Thyroid gland (tissue), 4 donors: ENCODE measurements around the gene LRFN2. TPM values are rescaled to one million over a fixed set of nuclear protein-coding genes. Genes with fewer than 3 reads are reported as not detected.
A peak's percentile ranks its signal among the peaks of the same experiment; 100 is the strongest.

Source experiments
- DNase-seq, 2 donors: peaks; one replicate each; pipeline ENCODE4 v3.0.0-alpha.2; 2019
- H3K27ac ChIP-seq, 3 donors: fragments of 200-600 bp; sonication (generic); 1 replicate in 2 of 3; 2 replicates in 1 of 3; pipeline ENCODE4 v1.5.1; 2016 to 2019; ENCODE audit warnings: mild to moderate bottlenecking in 1 of 3, moderate library complexity in 1 of 3
- H3K27me3 ChIP-seq: fragments of 200-600 bp; sonication (generic); one replicate; pipeline ENCODE4 v1.5.1; 2019
- H3K36me3 ChIP-seq, 2 donors: fragments of 200-600 bp; sonication (generic); one replicate each; pipeline ENCODE4 v1.5.1; 2016 to 2019
- H3K4me1 ChIP-seq, 2 donors: fragments of 200-600 bp; sonication (generic); one replicate each; pipeline ENCODE4 v1.5.1; 2017 to 2019
- H3K4me3 ChIP-seq, 3 donors: fragments of 200-600 bp; sonication (generic); replicated peaks in 1 of 3; 1 replicate in 2 of 3; 2 replicates in 1 of 3; pipeline ENCODE4 v1.5.1; 2016; ENCODE audit warnings: mild to moderate bottlenecking in 1 of 3
- H3K9me3 ChIP-seq: fragments of 200-600 bp; sonication (generic); one replicate; pipeline ENCODE4 v1.5.1; 2017
- POLR2A ChIP-seq, 2 donors: fragments of 450-650 bp; IDR thresholded peaks; one replicate each; pipeline ENCODE4 v1.6.1; 2017; ENCODE audit warnings: antibody characterized with exemption in 2 of 2, mild to moderate bottlenecking in 2 of 2, moderate library complexity in 1 of 2
- WGBS, 2 donors: methylation state at CpG; one replicate each; pipeline ENCODE4 v1.1.5; 2017; 5-methylcytosine and 5-hydroxymethylcytosine counted together
- intact Hi-C: fragments of 100-400 bp; cut with DNase I; formaldehyde crosslinking; loops from one replicate; pipeline ENCODE4 v1.15.1; 2023
- total RNA-seq, 4 donors: library from RNA; depleted of rRNA; stranded (reverse); fragments of >200 nt; gene quantifications; one replicate each; pipeline ENCODE4 v1.2.3, GENCODE V29; 2016
- TF ChIP-seq, protein P1 (sequence below), 6 experiments: fragments of 200-600 bp in 3 of 6; fragments of 450-650 bp in 3 of 6; sonication (generic) in 3 of 6; IDR thresholded peaks; one replicate each; pipeline ENCODE4 v1.5.1; 2016 to 2019; ENCODE audit warnings: antibody characterized with exemption in 6 of 6, mild to moderate bottlenecking in 2 of 6, inconsistent platforms in 1 of 6, moderate library complexity in 1 of 6

LRFN2 gene
- total RNA-seq, 4 donors from 2014 or later, result 0.13 TPM; not detected in 3

- H3K27me3 ChIP-seq, result no peaks in the 10 kb centered on the region
- TF ChIP-seq, protein P1, sequence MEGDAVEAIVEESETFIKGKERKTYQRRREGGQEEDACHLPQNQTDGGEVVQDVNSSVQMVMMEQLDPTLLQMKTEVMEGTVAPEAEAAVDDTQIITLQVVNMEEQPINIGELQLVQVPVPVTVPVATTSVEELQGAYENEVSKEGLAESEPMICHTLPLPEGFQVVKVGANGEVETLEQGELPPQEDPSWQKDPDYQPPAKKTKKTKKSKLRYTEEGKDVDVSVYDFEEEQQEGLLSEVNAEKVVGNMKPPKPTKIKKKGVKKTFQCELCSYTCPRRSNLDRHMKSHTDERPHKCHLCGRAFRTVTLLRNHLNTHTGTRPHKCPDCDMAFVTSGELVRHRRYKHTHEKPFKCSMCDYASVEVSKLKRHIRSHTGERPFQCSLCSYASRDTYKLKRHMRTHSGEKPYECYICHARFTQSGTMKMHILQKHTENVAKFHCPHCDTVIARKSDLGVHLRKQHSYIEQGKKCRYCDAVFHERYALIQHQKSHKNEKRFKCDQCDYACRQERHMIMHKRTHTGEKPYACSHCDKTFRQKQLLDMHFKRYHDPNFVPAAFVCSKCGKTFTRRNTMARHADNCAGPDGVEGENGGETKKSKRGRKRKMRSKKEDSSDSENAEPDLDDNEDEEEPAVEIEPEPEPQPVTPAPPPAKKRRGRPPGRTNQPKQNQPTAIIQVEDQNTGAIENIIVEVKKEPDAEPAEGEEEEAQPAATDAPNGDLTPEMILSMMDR (IDR thresholded peaks at IDR 0.05), result no peak
- TF ChIP-seq POLR2A (IDR thresholded peaks at IDR 0.05), result no peak
- H3K4me3 ChIP-seq, result no peak overlapping the region
- H3K4me1 ChIP-seq, result peaks cover 19 to 27% of the 10 kb centered on the region in 2 donors
- peak overlapping the region in 1 of 3 donors; percentile 49 for H3K27ac ChIP-seq
- H3K36me3 ChIP-seq, result no peaks in the 10 kb centered on the region
- 66 to 77% methylated on average over 6 of the region's 6 CpGs for WGBS, 2 donors
- intact Hi-C loops, result no loop called here
- peak; percentile 27 to 35 for DNase-seq
- H3K9me3 ChIP-seq, result no peaks in the 10 kb centered on the region
Measured at GRCh38 chr6:40398810-40399477, 188.2 kb downstream of the LRFN2 start.

GRCh38 chr6:40398034-40398691, 189.0 kb downstream of the LRFN2 start:
- Histone ChIP-seq H3K27ac (peak overlapping the region in 2 of 3 donors; percentile 35 to 49), H3K36me3 (no peaks in the 10 kb centered on the region), H3K4me3 (no peak overlapping the region), H3K9me3 (no peaks in the 10 kb centered on the region), H3K27me3 (no peaks in the 10 kb centered on the region), H3K4me1 (peaks cover 19 to 27% of the 10 kb centered on the region in 2 donors)
- DNase-seq, result peak; percentile 57 to 74
- WGBS, 2 donors, result 68 to 78% methylated on average over 11 of the region's 11 CpGs
- intact Hi-C loops, result no loop called here
- TF ChIP-seq POLR2A (IDR thresholded peaks at IDR 0.05), result no peak
- TF ChIP-seq, protein P1 (IDR thresholded peaks at IDR 0.05), result no peak

DNA sequence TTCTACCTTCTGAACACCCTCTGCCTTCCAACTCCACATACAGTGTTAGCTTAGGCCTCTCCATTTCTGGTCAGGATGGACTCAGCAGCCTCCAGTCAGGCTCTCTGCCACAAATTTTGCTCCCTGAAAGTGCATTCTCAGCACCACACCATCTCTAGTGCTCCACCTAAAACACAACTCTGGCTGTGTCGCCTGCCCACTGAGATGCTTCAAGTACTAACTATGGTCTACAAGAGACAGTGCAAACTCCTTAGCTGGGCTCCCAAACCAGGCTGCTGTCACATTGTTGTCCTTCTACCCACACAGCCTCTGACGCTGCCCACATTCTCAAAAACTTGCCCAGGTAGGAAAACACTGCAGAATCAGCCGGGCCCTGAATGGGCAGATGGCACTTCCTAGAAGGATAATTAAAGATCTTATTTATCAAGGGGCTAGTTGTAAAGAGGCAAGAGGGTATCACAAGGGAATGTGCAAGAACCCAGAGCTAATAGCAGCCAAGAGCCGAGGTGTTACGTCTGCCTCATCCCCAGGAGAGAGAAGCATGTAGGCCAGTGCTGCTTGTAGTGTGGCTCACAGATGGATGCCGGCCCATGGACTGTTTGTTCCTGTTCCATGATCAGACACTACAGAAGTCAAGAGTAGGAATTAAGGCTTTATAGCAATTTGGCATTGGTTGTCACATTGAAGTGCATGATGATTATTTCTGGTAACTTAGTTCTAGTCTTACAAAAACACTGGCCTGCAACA, 189.7 kb downstream of the LRFN2 start:
- intact Hi-C loops, result no loop called here
- H3K4me1 ChIP-seq, result peaks cover 19 to 27% of the 10 kb centered on the region in 2 donors
- TF ChIP-seq, protein P1 (IDR thresholded peaks at IDR 0.05), result no peak
- no peak for TF ChIP-seq POLR2A (IDR thresholded peaks at IDR 0.05)
- no peak overlapping the region for H3K4me3 ChIP-seq
- no peaks in the 10 kb centered on the region for H3K36me3 ChIP-seq
- H3K27me3 ChIP-seq, result no peaks in the 10 kb centered on the region
- DNase-seq, result peak; percentile 78 to 83
- H3K9me3 ChIP-seq, result no peaks in the 10 kb centered on the region
- H3K27ac ChIP-seq, result peak overlapping the region in 1 of 3 donors; percentile 49
- 53 to 69% methylated on average over 6 of the region's 6 CpGs for WGBS, 2 donors

- H3K4me3 ChIP-seq, result no peak overlapping the region
- H3K4me1 ChIP-seq, result peaks cover 19 to 27% of the 10 kb centered on the region in 2 donors
Measured at GRCh38 chr6:40395698-40396076, 191.5 kb downstream of the LRFN2 start.

More at GRCh38 chr6:40395698-40396076, 191.5 kb downstream of the LRFN2 start:
- TF ChIP-seq POLR2A (IDR thresholded peaks at IDR 0.05), result no peak
- TF ChIP-seq, protein P1 (IDR thresholded peaks at IDR 0.05), result no peak
- intact Hi-C loops, result no loop called here
- no peaks in the 10 kb centered on the region for H3K27me3 ChIP-seq
- no peaks in the 10 kb centered on the region for H3K9me3 ChIP-seq
- no peaks in the 10 kb centered on the region for H3K36me3 ChIP-seq
- DNase-seq, result no peak
- no peak overlapping the region for H3K27ac ChIP-seq
- WGBS, 2 donors, result 75 to 97% methylated on average over 4 of the region's 4 CpGs
